GM19463 (cell line): Measurements from ENCODE around the gene C2CD3.
A peak's percentile ranks its signal among the peaks of the same experiment; 100 is the strongest.
"Not testable (repeated sequence)": the region's sequence is repeated elsewhere in the genome, so short reads cannot be mapped to it uniquely, and the experiment has no call there.

Source experiments
- ATAC-seq: cut with Tn5 transposase; IDR thresholded peaks from one replicate; pipeline ENCODE4 v1.9.1; 2021; ENCODE audit warnings: mild to moderate bottlenecking, moderate library complexity; ENCODE audit not compliant: unreplicated experiment

The C2CD3 gene

DNA sequence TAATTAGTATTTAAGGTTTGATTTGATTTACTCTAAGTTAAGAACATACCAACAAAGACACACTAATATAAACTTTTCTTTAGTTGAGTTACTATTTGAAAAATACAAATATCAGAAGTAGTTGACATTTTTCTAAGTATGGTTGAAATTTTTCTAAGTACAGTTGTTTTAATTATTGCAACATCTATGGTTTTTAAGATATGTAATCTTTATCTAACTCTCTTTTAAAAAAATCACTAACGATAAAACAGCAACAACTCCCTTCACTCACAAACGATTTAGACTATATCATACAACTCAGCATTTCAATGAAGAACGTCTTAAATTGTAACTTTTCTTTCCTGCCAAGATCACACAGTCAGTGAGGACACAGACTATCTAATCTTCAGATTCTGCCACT is 2.0 kb downstream of the C2CD3 start:
- no peak for ATAC-seq

- ATAC-seq, result peak; percentile 50
Measured at GRCh38 chr11:74162681-74163467, 7.9 kb downstream of the C2CD3 start.

GRCh38 chr11:74159642-74160041 is 11.2 kb downstream of the C2CD3 start:
- no peak for ATAC-seq

DNA sequence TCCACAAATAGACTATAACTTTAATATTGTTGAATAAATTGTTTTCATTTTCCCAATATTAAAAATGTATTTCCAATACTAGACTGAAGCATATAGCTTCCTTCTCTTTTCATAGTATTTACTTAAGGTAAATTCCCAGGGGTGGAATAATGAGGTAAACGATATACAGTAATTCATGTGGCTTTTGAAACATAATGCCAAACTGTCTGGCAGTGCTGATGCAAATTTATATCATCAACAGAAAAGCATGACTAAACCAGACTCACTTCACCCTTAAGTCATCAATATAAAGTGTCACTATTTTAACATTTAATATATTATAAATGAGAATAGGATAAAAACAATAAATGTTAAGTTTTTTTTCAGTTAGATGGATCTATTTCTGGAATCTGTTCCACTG is 13.6 kb downstream of the C2CD3 start:
- no peak for ATAC-seq

- ATAC-seq, result no peak
Measured at GRCh38 chr11:74154620-74155281, 16.1 kb downstream of the C2CD3 start.

- ATAC-seq, result no peak
Measured at GRCh38 chr11:74153224-74153623, 17.6 kb downstream of the C2CD3 start.

DNA sequence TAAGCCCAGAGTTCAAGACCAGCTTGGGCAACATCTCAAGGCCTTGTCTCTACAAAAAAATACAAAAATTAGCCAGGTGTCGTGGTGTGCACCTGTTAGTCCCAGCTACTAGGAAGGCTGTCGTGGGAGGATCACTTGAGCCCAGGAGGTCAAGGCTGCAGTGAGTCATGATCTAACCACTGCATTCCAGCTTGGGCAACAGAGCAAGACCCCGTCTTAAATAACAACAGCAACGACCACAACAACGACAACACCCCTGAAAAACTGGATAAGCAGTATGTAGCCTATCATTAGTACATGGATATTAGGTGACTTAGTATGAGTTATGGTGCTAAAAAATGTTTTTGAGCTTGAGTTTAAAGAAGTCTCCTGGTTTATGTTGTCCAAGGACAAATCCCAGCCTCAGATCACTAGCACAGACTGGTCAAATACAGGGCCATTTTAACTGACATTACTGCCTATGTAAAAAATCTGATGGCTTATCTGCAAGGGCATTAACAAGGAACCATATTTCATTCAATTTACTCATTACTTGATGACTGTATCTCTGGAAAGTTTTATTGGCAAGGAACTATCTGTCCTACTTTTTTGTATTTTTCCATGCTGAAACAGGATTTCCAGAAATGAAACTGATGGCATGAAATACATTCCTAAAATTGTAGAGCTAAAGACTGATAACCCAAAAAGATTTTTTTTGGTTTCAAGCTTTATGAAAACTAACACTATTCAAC is 23.4 kb downstream of the C2CD3 start:
- no peak for ATAC-seq

DNA sequence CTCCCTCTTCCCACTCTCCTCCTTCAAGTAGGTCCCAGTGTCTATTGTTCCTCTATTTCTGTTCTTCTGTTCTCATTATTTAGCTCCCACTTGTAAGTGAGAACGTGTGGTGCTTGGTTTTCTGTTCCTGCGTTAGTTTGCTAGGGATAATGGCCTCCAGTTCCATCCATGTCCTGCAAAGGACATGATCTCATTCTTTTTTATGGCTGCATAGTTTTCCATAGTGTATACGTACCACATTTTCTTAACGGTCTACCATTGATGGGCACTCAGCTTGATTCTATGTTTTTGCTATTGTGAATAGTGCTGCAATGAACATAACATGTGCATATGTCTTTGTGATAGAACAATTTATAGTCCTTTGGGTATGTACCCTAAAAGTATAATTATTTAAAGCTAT is 26.2 kb downstream of the C2CD3 start:
- no peak for ATAC-seq

DNA sequence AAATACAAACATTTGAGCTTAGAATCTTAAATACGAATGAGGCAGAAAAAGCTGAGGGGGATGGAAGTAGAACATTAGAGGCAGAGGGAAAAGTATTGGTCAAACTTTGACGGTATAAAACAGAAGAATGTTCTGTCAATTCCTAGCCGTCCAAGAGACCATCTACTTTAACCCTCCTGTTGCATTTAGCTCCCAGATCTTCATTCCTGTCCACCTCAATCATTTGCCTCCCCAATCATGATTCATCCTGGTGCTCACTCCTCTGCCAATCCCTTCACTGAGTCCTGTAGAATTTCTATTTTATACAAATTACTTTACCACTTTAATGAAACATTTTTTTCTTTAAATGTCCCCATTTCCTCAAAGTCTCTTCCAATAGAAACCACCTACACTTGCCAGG is 28.2 kb downstream of the C2CD3 start:
- no peak for ATAC-seq

DNA sequence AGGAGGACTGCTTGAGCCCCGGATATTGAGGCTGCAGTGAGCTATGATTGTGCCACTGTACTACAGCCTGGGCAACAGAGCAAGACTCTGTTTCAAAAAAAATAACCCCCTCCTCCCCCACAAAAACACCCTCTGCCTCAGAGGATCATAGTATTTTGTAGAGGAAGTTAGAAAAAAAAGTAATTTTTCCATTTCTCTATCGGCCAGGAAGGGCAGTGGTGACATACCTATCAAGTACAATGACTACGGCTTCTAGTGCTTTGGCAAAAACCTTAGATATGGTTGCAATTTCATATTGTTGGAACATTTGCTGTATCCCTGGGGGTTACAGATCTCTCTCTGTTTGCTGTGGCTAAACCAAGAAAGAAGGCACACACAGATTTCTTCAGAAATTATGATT is 28.9 kb downstream of the C2CD3 start:
- ATAC-seq, result no peak

DNA sequence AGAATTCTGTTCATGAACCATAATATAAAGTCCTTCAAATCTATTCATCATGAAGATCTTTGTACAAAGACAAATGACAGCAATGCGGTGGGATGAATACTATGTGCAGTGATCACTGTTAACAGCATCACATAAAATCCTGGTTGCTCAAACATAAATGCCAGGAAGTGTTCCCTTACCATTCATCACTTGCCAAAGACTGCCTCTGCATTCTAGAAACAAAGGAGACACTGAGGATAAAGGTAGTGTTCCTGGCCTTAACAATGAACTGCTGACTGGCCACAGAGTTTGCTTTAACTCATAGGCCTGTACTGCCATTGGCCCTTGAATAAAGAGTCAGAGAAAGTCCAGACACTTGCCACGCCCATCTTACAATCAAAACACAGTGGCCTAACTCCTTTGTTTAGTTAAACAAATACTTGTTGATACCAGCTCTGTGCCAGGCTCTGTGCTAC is 29.5 kb downstream of the C2CD3 start:
- no peak for ATAC-seq

- not testable (repeated sequence) for ATAC-seq
Measured at GRCh38 chr11:74139919-74140431, 30.8 kb downstream of the C2CD3 start.

DNA sequence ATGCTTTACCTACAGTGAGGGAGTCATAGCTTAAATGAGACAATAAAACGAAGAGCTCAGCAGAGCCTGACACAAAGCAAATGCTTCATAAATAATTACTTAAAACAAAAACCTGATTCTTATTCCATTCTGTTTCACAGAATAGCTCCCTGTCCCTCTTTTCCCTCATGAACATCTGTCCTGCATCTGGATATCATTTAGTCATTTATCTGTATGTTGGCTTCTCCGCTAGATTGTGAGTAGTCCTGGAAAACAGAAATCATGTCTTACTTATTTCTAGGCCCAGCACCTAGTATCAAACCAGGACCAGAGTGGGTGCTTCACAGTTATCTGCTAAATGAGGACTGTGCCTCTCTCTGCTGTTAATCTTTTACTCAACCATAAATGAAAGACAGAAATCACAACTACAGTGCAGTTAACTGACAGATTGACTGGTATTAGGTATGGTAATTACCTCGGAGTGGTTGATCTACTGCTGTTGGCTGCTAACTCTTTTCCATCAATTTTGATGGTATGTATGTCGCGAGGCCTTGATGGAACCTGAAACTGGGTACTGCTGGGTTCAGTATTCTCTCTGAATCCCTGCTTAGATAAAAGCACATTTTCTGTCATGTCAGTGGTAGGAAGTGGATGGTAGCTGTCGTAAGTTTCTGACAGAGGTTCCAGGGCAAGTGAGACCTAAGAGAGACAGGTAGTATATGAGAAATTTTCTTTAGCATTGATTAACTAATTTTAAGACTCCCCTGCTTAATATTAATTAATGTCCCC is 31.5 kb downstream of the C2CD3 start:
- no peak for ATAC-seq

- no peak for ATAC-seq
Measured at GRCh38 chr11:74138572-74138971, 32.2 kb downstream of the C2CD3 start.

GRCh38 chr11:74138021-74138420 is 32.8 kb downstream of the C2CD3 start:
- no peak for ATAC-seq

DNA sequence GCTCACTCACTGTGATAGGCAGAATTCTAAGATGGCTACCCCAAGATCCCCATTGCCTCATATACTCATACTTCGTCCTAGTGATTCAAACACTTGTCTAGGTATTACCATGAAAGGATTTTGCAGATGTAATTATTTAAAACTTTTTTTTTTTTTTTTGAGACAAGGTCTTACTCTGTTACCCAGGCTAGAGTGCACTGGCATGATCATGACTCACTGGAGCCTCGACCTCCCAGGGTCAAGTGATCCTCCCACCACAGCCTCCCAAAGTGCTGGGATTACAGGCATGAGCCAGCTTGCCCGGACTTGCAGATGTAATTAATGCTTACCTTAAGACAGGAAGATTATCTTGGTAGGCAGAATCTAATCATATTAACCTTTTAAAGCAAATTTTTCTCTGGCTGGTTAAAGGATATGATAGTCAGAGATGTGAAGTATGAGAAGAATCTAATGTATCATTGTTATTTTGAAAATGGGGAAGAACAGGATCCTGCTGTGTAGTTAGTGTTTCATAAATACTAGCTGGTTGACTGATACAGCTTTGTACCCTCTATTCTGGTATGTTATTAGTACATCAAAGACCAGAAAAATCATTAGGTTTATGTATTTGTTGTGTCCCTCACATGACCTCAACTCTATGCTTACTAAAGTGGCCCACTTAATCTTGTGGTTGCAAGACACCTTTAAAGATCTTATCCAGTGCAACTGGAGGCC is 35.5 kb downstream of the C2CD3 start:
- ATAC-seq, result no peak

- no peak for ATAC-seq
Measured at GRCh38 chr11:74134661-74135060, 36.1 kb downstream of the C2CD3 start.

GRCh38 chr11:74133436-74133835 is 37.4 kb downstream of the C2CD3 start:
- no peak for ATAC-seq

DNA sequence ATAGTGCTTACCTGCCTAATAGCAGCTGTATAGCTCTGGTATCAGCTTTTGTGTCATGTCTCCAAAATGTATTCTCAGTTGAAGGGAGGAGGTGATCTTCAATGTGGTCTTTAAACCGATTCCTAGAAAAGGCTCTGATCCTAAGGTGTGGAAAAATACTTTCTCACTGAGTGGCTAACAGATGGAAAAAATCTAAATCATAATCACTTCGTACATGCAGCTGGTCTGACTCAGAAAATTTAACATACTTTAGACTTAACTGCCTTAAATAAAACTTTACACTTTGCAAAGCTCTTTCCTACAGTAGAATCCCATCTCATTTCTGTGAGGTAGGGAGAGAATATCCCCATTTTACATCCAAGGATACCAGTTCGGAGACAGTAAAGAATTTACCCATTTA is 38.0 kb downstream of the C2CD3 start:
- ATAC-seq, result no peak

- not testable (repeated sequence) for ATAC-seq
Measured at GRCh38 chr11:74129121-74129520, 41.7 kb downstream of the C2CD3 start.
